CD14-positive monocyte (primary cell): ENCODE data around the gene PI4KA. TPM values are rescaled to one million over a fixed set of nuclear protein-coding genes. Genes with fewer than 3 reads are reported as not detected.

Source experiments
- DNase-seq, 3 donors: peaks; one replicate each; pipeline ENCODE4 v3.0.0-alpha.2; 2011 to 2022
- H2AFZ ChIP-seq: 2 replicates; pipeline ENCODE4 v1.6.0; 2012; ENCODE audit warnings: mild to moderate bottlenecking, low read depth, low read length, inconsistent platforms; ENCODE audit not compliant: insufficient read depth, poor library complexity, severe bottlenecking
- H3K27ac ChIP-seq, 2 donors: 1 replicate in 1 of 2; 2 replicates in 1 of 2; pipeline ENCODE4 v1.5.1; 2012 to 2013; ENCODE audit warnings: low read length in 2 of 2, control low read depth in 1 of 2, inconsistent platforms in 1 of 2, low read depth in 1 of 2, mild to moderate bottlenecking in 1 of 2
- H3K27me3 ChIP-seq, 2 donors: one replicate each; pipeline versions ENCODE4 v1.6.0 to v1.6.1; 2011 to 2013; ENCODE audit warnings: low read length in 2 of 2; ENCODE audit not compliant: control insufficient read depth in 2 of 2, insufficient read depth in 2 of 2
- H3K36me3 ChIP-seq, 2 donors: replicated peaks in 1 of 2; 1 replicate in 1 of 2; 2 replicates in 1 of 2; pipeline versions ENCODE4 v1.5.1 to v1.6.1; 2012 to 2013; ENCODE audit warnings: low read length in 2 of 2, control low read depth in 1 of 2, inconsistent platforms in 1 of 2, mild to moderate bottlenecking in 1 of 2; ENCODE audit not compliant: insufficient read depth in 2 of 2, control insufficient read depth in 1 of 2
- H3K4me1 ChIP-seq, 2 donors: 1 replicate in 1 of 2; 2 replicates in 1 of 2; pipeline versions ENCODE4 v1.5.1 to v1.6.1; 2012 to 2013; ENCODE audit warnings: low read length in 2 of 2, control low read depth in 1 of 2, inconsistent platforms in 1 of 2, mild to moderate bottlenecking in 1 of 2, moderate library complexity in 1 of 2; ENCODE audit not compliant: insufficient read depth in 2 of 2, control insufficient read depth in 1 of 2
- H3K4me2 ChIP-seq: replicated peaks from 2 replicates; pipeline ENCODE3; 2012; ENCODE audit warnings: low read length, moderate library complexity, mild to moderate bottlenecking; ENCODE audit not compliant: poor library complexity, severe bottlenecking; ENCODE audit errors: extremely low read depth
- H3K4me3 ChIP-seq, 3 experiments: fragments of 200-600 bp in 1 of 3; sonication (generic) in 1 of 3; replicated peaks in 1 of 3; 1 replicate in 2 of 3; 2 replicates in 1 of 3; pipeline ENCODE4 v1.5.1; 2011 to 2013; ENCODE audit warnings: low read length in 3 of 3, mild to moderate bottlenecking in 3 of 3, control low read depth in 2 of 3, low read depth in 2 of 3, inconsistent platforms in 1 of 3, moderate library complexity in 1 of 3
- H3K79me2 ChIP-seq: 2 replicates; pipeline ENCODE4 v1.6.0; 2012; ENCODE audit warnings: mild to moderate bottlenecking, control low read depth, inconsistent platforms, low read length, moderate library complexity; ENCODE audit not compliant: insufficient read depth
- H3K9ac ChIP-seq: 2 replicates; pipeline ENCODE4 v1.6.0; 2017; ENCODE audit warnings: low read length, mild to moderate bottlenecking; ENCODE audit not compliant: insufficient read depth, poor library complexity, severe bottlenecking
- H3K9me3 ChIP-seq, 2 donors: replicated peaks in 1 of 2; 1 replicate in 1 of 2; 2 replicates in 1 of 2; pipeline versions ENCODE4 v1.5.1 to v1.6.1; 2012 to 2013; ENCODE audit warnings: low read length in 2 of 2, control low read depth in 1 of 2; ENCODE audit not compliant: control insufficient read depth in 1 of 2, insufficient read depth in 1 of 2
- H4K20me1 ChIP-seq: 2 replicates; pipeline ENCODE4 v1.6.0; 2012; ENCODE audit warnings: mild to moderate bottlenecking, low read length, control low read depth, moderate library complexity; ENCODE audit not compliant: insufficient read depth
- H3K27ac Mint-ChIP-seq, 7 donors: one replicate each; pipeline ENCODE4 v1.8.0; 2020; ENCODE audit warnings: mild to moderate bottlenecking in 7 of 7, mixed read lengths in 7 of 7, moderate library complexity in 6 of 7, inconsistent platforms in 2 of 7
- H3K27me3 Mint-ChIP-seq, 3 donors: one replicate each; pipeline ENCODE4 v1.8.0; 2021 to 2022; ENCODE audit warnings: low read depth in 3 of 3, mild to moderate bottlenecking in 3 of 3, mixed read lengths in 3 of 3, moderate library complexity in 3 of 3, inconsistent platforms in 1 of 3
- H3K36me3 Mint-ChIP-seq, 2 donors: one replicate each; pipeline ENCODE4 v1.8.0; 2020; ENCODE audit warnings: mixed read lengths in 2 of 2, inconsistent platforms in 1 of 2, mild to moderate bottlenecking in 1 of 2
- H3K4me1 Mint-ChIP-seq: one replicate; pipeline ENCODE4 v1.8.0; 2020; ENCODE audit warnings: mild to moderate bottlenecking, mixed read lengths
- H3K4me3 Mint-ChIP-seq, 2 donors: one replicate each; pipeline ENCODE4 v1.8.0; 2020; ENCODE audit warnings: mild to moderate bottlenecking in 2 of 2, mixed read lengths in 2 of 2, moderate library complexity in 1 of 2
- H3K9me3 Mint-ChIP-seq, 7 donors: one replicate each; pipeline ENCODE4 v1.8.0; 2020 to 2022; ENCODE audit warnings: mixed read lengths in 7 of 7, mild to moderate bottlenecking in 6 of 7, moderate library complexity in 6 of 7, inconsistent platforms in 2 of 7
- CTCF ChIP-seq: fragments of 200-600 bp; IDR thresholded peaks from one replicate; pipeline ENCODE4 v1.8.0; 2022; ENCODE audit warnings: antibody characterized with exemption, mild to moderate bottlenecking
- WGBS: methylation state at CpG from one replicate; pipeline ENCODE4 v1.1.5; 2013; ENCODE audit warnings: missing lambda C conversion rate; ENCODE audit not compliant: insufficient coverage; 5-methylcytosine and 5-hydroxymethylcytosine counted together
- intact Hi-C, 2 donors: fragments of 100-400 bp; cut with micrococcal nuclease; formaldehyde crosslinking; loops; one replicate each; pipeline versions ENCODE4 v1.15.0 to v1.15.1; 2023
- polyA plus RNA-seq, 3 donors: library from polyadenylated mRNA; depleted of rRNA in 1 of 3; unstranded in 2 of 3; stranded (reverse) in 1 of 3; fragments of 300-500 nt in 2 of 3; fragments of >200 nt in 1 of 3; fragmentation: Illumina TruSeq in 2 of 3; gene quantifications; 1 replicate in 2 of 3; 2 replicates in 1 of 3; pipeline ENCODE4 v1.2.3, GENCODE V29; 2012 to 2021

The PI4KA gene
- polyA plus RNA-seq, 3 donors, result 22.8 to 74.4 (median 38.2) TPM

GRCh38 chr22:20746431-20747189 lies 112.0 kb downstream of the PI4KA start:
- no peak overlapping the region for H3K27ac Mint-ChIP-seq
- intact Hi-C loops, result no loop called here
- Histone ChIP-seq H3K36me3 (peaks cover 78 to 96% of the 10 kb centered on the region in 2 donors), H3K4me3 (no peak overlapping the region), H3K4me2 (no peak overlapping the region), H3K27ac (no peak overlapping the region), H3K9ac (no peak overlapping the region), H3K79me2 (no peaks in the 10 kb centered on the region), H4K20me1 (no peaks in the 10 kb centered on the region), H3K27me3 (no peaks in the 10 kb centered on the region), H3K4me1 (peaks cover 19 to 20% of the 10 kb centered on the region in 2 donors), H2AFZ (no peak overlapping the region), H3K9me3 (no peaks in the 10 kb centered on the region)
- peaks cover 28% of the 10 kb centered on the region for H3K4me1 Mint-ChIP-seq
- WGBS, result 96% methylated on average over 5 of the region's 9 CpGs
- no peak for TF ChIP-seq CTCF
- no peaks in the 10 kb centered on the region for H3K9me3 Mint-ChIP-seq
- DNase-seq, result no peak
- H3K4me3 Mint-ChIP-seq, result no peak overlapping the region
- peaks cover 83 to 94% of the 10 kb centered on the region in 2 donors for H3K36me3 Mint-ChIP-seq
- peaks cover 0 to 2% (median 1%) of the 10 kb centered on the region in 3 donors for H3K27me3 Mint-ChIP-seq

GRCh38 chr22:20745119-20745518 lies 113.5 kb downstream of the PI4KA start:
- Histone ChIP-seq H3K79me2 (no peaks in the 10 kb centered on the region), H3K4me3 (no peak overlapping the region), H3K27me3 (no peaks in the 10 kb centered on the region), H3K27ac (no peak overlapping the region), H3K4me1 (peaks cover 12 to 14% of the 10 kb centered on the region in 2 donors), H4K20me1 (no peaks in the 10 kb centered on the region), H3K36me3 (peaks cover 73 to 96% of the 10 kb centered on the region in 2 donors), H3K9ac (no peak overlapping the region), H3K9me3 (peaks cover 0 to 3% of the 10 kb centered on the region in 2 donors), H2AFZ (no peak overlapping the region), H3K4me2 (no peak overlapping the region)
- peaks cover 0 to 8% (median 5%) of the 10 kb centered on the region in 7 donors for H3K9me3 Mint-ChIP-seq
- no peak overlapping the region for H3K4me3 Mint-ChIP-seq
- H3K4me1 Mint-ChIP-seq, result peaks cover 18% of the 10 kb centered on the region
- peak overlapping the region in 1 of 7 donors; percentile 46 for H3K27ac Mint-ChIP-seq
- no peak for TF ChIP-seq CTCF
- no peak for DNase-seq
- H3K27me3 Mint-ChIP-seq, result peaks cover 0 to 1% (median 0%) of the 10 kb centered on the region in 3 donors
- WGBS, result no CpG with 5 or more reads among the region's 3 CpGs
- H3K36me3 Mint-ChIP-seq, result peaks cover 82 to 94% of the 10 kb centered on the region in 2 donors
- intact Hi-C loops, result no loop called here
